Uterus (tissue), 4 donors: ENCODE results near the gene PKD1L1. TPM values are rescaled to one million over a fixed set of nuclear protein-coding genes. Genes with fewer than 3 reads are reported as not detected.

Source experiments
- DNase-seq, 2 donors: peaks; one replicate each; pipeline ENCODE4 v3.0.0-alpha.2; 2019 to 2020
- H3K27ac ChIP-seq, 2 donors: fragments of 200-600 bp; sonication (generic); 1 replicate in 1 of 2; 2 replicates in 1 of 2; pipeline ENCODE4 v1.5.1; 2016 to 2018
- H3K27me3 ChIP-seq, 2 donors: fragments of 200-600 bp; sonication (generic); one replicate each; pipeline ENCODE4 v1.5.1; 2018 to 2019; ENCODE audit warnings: control low read depth in 1 of 2
- H3K36me3 ChIP-seq, 2 donors: fragments of 200-600 bp; sonication (generic); one replicate each; pipeline ENCODE4 v1.5.1; 2019; ENCODE audit warnings: control low read depth in 1 of 2
- H3K4me1 ChIP-seq, 2 donors: fragments of 200-600 bp; sonication (generic); one replicate each; pipeline ENCODE4 v1.5.1; 2018 to 2019; ENCODE audit warnings: control low read depth in 1 of 2
- H3K4me3 ChIP-seq, 2 donors: fragments of 200-600 bp; sonication (generic); 1 replicate in 1 of 2; 2 replicates in 1 of 2; pipeline ENCODE4 v1.5.1; 2018 to 2019; ENCODE audit warnings: mild to moderate bottlenecking in 1 of 2
- H3K9me3 ChIP-seq, 2 donors: fragments of 200-600 bp; sonication (generic); one replicate each; pipeline ENCODE4 v1.5.1; 2019; ENCODE audit warnings: control low read depth in 1 of 2
- POLR2A ChIP-seq, 2 donors: fragments of 450-650 bp; IDR thresholded peaks; one replicate each; pipeline ENCODE4 v1.6.1; 2016; ENCODE audit warnings: antibody characterized with exemption in 2 of 2, mild to moderate bottlenecking in 1 of 2, moderate library complexity in 1 of 2
- intact Hi-C: fragments of 100-400 bp; cut with DNase I; formaldehyde crosslinking; loops from one replicate; pipeline ENCODE4 v1.15.1; 2023; ENCODE audit warnings: low total_unique reads
- total RNA-seq, 4 donors: library from RNA; depleted of rRNA in 3 of 4; stranded (reverse); fragments of >200 nt in 3 of 4; gene quantifications; one replicate each; pipeline versions ENCODE4 v1.1.0 to v1.2.4, GENCODE V29; 2014 to 2023
- TF ChIP-seq, protein P1 (sequence below), 4 experiments: fragments of 200-600 bp in 2 of 4; fragments of 450-650 bp in 2 of 4; sonication (generic) in 2 of 4; IDR thresholded peaks; one replicate each; pipeline ENCODE4 v1.5.1; 2016 to 2019; ENCODE audit warnings: antibody characterized with exemption in 4 of 4, mild to moderate bottlenecking in 2 of 4, moderate library complexity in 1 of 4
- donor health status: DM: yes; HTN: yes; CAD: no.

PKD1L1 gene
- total RNA-seq, 4 donors from 2014 or later: under 0.01 to 3.8 (median 0.74) TPM

GRCh38 chr7:47915616-47915976 lies 32.7 kb downstream of the PKD1L1 start:
- Histone ChIP-seq H3K9me3 (no peaks in the 10 kb centered on the region), H3K27ac (no peak overlapping the region), H3K4me3 (no peak overlapping the region), H3K27me3 (no peaks in the 10 kb centered on the region), H3K4me1 (no peaks in the 10 kb centered on the region), H3K36me3 (no peaks in the 10 kb centered on the region)
- intact Hi-C loops: no loop called here
- no peak for TF ChIP-seq POLR2A (IDR thresholded peaks at IDR 0.05)
- TF ChIP-seq, protein P1, sequence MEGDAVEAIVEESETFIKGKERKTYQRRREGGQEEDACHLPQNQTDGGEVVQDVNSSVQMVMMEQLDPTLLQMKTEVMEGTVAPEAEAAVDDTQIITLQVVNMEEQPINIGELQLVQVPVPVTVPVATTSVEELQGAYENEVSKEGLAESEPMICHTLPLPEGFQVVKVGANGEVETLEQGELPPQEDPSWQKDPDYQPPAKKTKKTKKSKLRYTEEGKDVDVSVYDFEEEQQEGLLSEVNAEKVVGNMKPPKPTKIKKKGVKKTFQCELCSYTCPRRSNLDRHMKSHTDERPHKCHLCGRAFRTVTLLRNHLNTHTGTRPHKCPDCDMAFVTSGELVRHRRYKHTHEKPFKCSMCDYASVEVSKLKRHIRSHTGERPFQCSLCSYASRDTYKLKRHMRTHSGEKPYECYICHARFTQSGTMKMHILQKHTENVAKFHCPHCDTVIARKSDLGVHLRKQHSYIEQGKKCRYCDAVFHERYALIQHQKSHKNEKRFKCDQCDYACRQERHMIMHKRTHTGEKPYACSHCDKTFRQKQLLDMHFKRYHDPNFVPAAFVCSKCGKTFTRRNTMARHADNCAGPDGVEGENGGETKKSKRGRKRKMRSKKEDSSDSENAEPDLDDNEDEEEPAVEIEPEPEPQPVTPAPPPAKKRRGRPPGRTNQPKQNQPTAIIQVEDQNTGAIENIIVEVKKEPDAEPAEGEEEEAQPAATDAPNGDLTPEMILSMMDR (IDR thresholded peaks at IDR 0.05): no peak
- DNase-seq: no peak

- Histone ChIP-seq H3K9me3 (no peaks in the 10 kb centered on the region), H3K27me3 (no peaks in the 10 kb centered on the region), H3K27ac (no peak overlapping the region), H3K36me3 (no peaks in the 10 kb centered on the region), H3K4me1 (no peaks in the 10 kb centered on the region), H3K4me3 (no peak overlapping the region)
- intact Hi-C loops: no loop called here
- no peak for DNase-seq
- TF ChIP-seq, protein P1 (IDR thresholded peaks at IDR 0.05): no peak
- no peak for TF ChIP-seq POLR2A (IDR thresholded peaks at IDR 0.05)
Measured at GRCh38 chr7:47914717-47915615, 33.3 kb downstream of the PKD1L1 start.

DNA sequence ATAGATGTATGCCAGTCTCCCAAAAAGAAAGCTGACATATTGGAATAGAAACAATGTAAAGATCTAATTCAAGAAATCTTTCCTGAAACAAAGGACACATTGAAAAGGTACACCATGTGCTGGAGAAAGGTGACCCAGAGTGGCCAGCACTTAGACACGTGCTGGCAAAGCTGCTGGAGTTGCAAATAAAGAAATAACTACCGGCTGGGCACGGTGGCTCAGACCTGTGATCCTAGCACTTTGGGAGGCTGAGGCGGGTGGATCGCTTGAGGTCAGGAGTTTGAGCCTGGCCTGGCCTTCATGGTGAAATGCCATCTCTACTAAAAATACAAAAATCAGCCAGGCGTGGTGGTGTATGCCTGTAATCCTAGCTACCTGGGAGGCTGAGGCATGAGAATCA lies 35.9 kb downstream of the PKD1L1 start:
- Histone ChIP-seq H3K9me3 (no peaks in the 10 kb centered on the region), H3K27ac (no peak overlapping the region), H3K27me3 (no peaks in the 10 kb centered on the region), H3K36me3 (no peaks in the 10 kb centered on the region), H3K4me1 (no peaks in the 10 kb centered on the region), H3K4me3 (no peak overlapping the region)
- TF ChIP-seq, protein P1 (IDR thresholded peaks at IDR 0.05): no peak
- TF ChIP-seq POLR2A (IDR thresholded peaks at IDR 0.05): no peak
- no peak for DNase-seq
- intact Hi-C loops: no loop called here

DNA sequence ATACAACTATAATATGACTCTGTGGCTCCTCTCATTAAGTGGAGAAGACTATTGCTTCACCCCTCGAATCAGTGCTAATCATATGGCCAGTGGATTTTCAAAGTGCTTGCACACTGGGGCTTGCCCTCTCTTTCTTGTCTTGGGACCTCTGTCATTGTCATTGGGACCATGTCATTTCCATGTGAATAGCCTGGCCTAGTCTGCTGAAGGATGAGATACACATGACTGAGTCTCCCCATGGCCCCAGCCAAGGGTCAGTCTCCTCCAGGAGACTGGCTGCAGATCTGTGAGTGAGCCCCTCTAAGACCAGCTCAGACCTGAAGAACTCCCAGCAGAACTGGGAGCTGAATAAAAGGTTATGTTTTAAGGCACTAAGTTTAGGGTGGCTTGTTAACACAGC lies 39.5 kb downstream of the PKD1L1 start:
- H3K9me3 ChIP-seq: no peaks in the 10 kb centered on the region
- intact Hi-C loops: no loop called here

More for the DNA sequence above, 39.5 kb downstream of the PKD1L1 start:
- Histone ChIP-seq H3K4me3 (no peak overlapping the region), H3K36me3 (no peaks in the 10 kb centered on the region), H3K4me1 (no peaks in the 10 kb centered on the region), H3K27ac (no peak overlapping the region), H3K27me3 (no peaks in the 10 kb centered on the region)
- no peak for DNase-seq
- TF ChIP-seq, protein P1 (IDR thresholded peaks at IDR 0.05): no peak
- TF ChIP-seq POLR2A (IDR thresholded peaks at IDR 0.05): no peak
